K562 (cell line): ENCODE measurements around the gene LGALS12.

Source experiments
- EHMT2 ChIP-seq: fragments of 450-650 bp; IDR thresholded peaks from 2 replicates; pipeline ENCODE4 v1.6.1; 2018; ENCODE audit warnings: antibody characterized with exemption
- ZNF274 ChIP-seq: IDR thresholded peaks from 2 replicates; pipeline ENCODE4 v1.6.1; 2011; ENCODE audit warnings: low read depth, mild to moderate bottlenecking, low read length, moderate library complexity, borderline replicate concordance

- TF ChIP-seq EHMT2 (no peak), ZNF274 (no peak)
Observed at GRCh38 chr11:63507511-63507910, 1.6 kb downstream of the LGALS12 start.
